Immature natural killer cell (primary cell): ENCODE measurements around the gene CPTP. TPM values are rescaled to one million over a fixed set of nuclear protein-coding genes. Genes with fewer than 3 reads are reported as not detected.
"Not testable (repeated sequence)": the region's sequence is repeated elsewhere in the genome, so short reads cannot be mapped to it uniquely, and the experiment has no call there.

Experiments
- DNase-seq, 3 donors: peaks; one replicate each; pipeline ENCODE4 v3.0.0; 2022; ENCODE audit warnings: mixed read lengths in 1 of 3
- H3K27ac Mint-ChIP-seq, 6 donors: one replicate each; pipeline ENCODE4 v1.8.0; 2020; ENCODE audit warnings: mixed read lengths in 6 of 6, mild to moderate bottlenecking in 5 of 6, inconsistent platforms in 4 of 6, moderate library complexity in 3 of 6
- H3K27me3 Mint-ChIP-seq, 3 donors: one replicate each; pipeline ENCODE4 v1.8.0; 2020 to 2021; ENCODE audit warnings: low read depth in 3 of 3, mild to moderate bottlenecking in 3 of 3, mixed read lengths in 3 of 3, moderate library complexity in 3 of 3, inconsistent platforms in 1 of 3
- H3K36me3 Mint-ChIP-seq, 3 donors: one replicate each; pipeline ENCODE4 v1.8.0; 2020; ENCODE audit warnings: mixed read lengths in 3 of 3, inconsistent platforms in 2 of 3, mild to moderate bottlenecking in 2 of 3
- H3K4me1 Mint-ChIP-seq, 2 donors: one replicate each; pipeline ENCODE4 v1.8.0; 2020; ENCODE audit warnings: inconsistent platforms in 2 of 2, mild to moderate bottlenecking in 2 of 2, mixed read lengths in 2 of 2, moderate library complexity in 1 of 2
- H3K4me3 Mint-ChIP-seq, 5 donors: one replicate each; pipeline ENCODE4 v1.8.0; 2020; ENCODE audit warnings: mild to moderate bottlenecking in 5 of 5, mixed read lengths in 5 of 5, inconsistent platforms in 3 of 5, moderate library complexity in 3 of 5
- H3K9me3 Mint-ChIP-seq, 6 donors: one replicate each; pipeline ENCODE4 v1.8.0; 2020; ENCODE audit warnings: mild to moderate bottlenecking in 6 of 6, mixed read lengths in 6 of 6, inconsistent platforms in 4 of 6, moderate library complexity in 3 of 6
- polyA plus RNA-seq, 3 donors: library from polyadenylated mRNA; unstranded; fragments of 300-500 nt; fragmentation: Illumina TruSeq; gene quantifications; one replicate each; pipeline ENCODE4 v1.2.3, GENCODE V29; 2021

CPTP gene
- polyA plus RNA-seq, 3 donors from 2014 or later = 9.2 to 23.7 (median 10.5) TPM

- Mint-ChIP-seq H3K9me3 (no peaks in the 10 kb centered on the region), H3K36me3 (peaks cover 0 to 4% (median 0%) of the 10 kb centered on the region in 3 donors), H3K27me3 (peaks cover 0 to 3% (median 0%) of the 10 kb centered on the region in 3 donors), H3K4me1 (peaks cover 2 to 6% of the 10 kb centered on the region in 2 donors), H3K27ac (peak overlapping the region in 1 of 6 donors; percentile 35), H3K4me3 (no peak overlapping the region)
- DNase-seq = no peak
Observed at GRCh38 chr1:1314678-1315335, 9.8 kb upstream of the CPTP start.

DNA sequence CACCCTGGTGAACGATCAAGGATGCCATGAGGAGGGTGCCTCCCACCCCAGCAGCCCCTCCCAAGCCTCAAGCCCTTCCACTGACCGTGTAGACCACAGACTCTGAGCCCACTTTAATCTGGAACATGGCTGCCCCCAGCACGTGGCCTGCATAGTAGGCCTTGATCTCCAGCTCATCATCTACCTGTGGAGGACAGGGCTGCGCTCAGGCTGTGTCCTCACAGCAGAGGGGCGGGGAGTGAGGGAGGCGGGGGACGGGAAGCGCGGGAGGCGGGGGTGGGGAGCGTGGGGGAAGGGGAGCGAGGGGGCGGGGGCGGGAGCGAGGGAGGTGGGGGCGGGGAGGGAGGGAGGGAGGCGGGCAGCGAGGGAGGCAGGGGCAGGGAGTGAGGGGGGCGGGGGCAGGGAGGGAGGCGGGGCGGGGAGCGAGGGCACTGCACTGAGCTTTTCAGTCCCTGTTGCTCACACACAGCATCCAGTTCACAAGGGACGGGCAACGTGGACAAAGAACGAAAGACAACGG, 9.1 kb upstream of the CPTP start:
- DNase-seq = no peak
- no peaks in the 10 kb centered on the region for H3K9me3 Mint-ChIP-seq
- H3K27me3 Mint-ChIP-seq = peaks cover 0 to under 1% (median 0%) of the 10 kb centered on the region in 3 donors
- H3K36me3 Mint-ChIP-seq = peaks cover 0 to 4% (median 0%) of the 10 kb centered on the region in 3 donors
- H3K27ac Mint-ChIP-seq = no peak overlapping the region
- peaks cover 4 to 7% of the 10 kb centered on the region in 2 donors for H3K4me1 Mint-ChIP-seq
- no peak overlapping the region for H3K4me3 Mint-ChIP-seq

GRCh38 chr1:1316199-1316598, 8.4 kb upstream of the CPTP start:
- not testable (repeated sequence) for H3K9me3 Mint-ChIP-seq, H3K4me1 Mint-ChIP-seq, H3K36me3 Mint-ChIP-seq, DNase-seq, H3K27me3 Mint-ChIP-seq, H3K4me3 Mint-ChIP-seq, H3K27ac Mint-ChIP-seq

GRCh38 chr1:1317420-1317819, 7.2 kb upstream of the CPTP start:
- Mint-ChIP-seq H3K36me3 (peaks cover 0 to 4% (median 0%) of the 10 kb centered on the region in 3 donors), H3K4me1 (peaks cover 11 to 12% of the 10 kb centered on the region in 2 donors), H3K27ac (no peak overlapping the region), H3K27me3 (no peaks in the 10 kb centered on the region), H3K9me3 (no peaks in the 10 kb centered on the region), H3K4me3 (no peak overlapping the region)
- no peak for DNase-seq

GRCh38 chr1:1318131-1318652, 6.4 kb upstream of the CPTP start:
- Mint-ChIP-seq H3K36me3 (peaks cover 0 to 4% (median 0%) of the 10 kb centered on the region in 3 donors), H3K27me3 (peaks cover 0 to 2% (median 0%) of the 10 kb centered on the region in 3 donors), H3K9me3 (no peaks in the 10 kb centered on the region), H3K4me1 (peaks cover 16 to 20% of the 10 kb centered on the region in 2 donors), H3K27ac (no peak overlapping the region), H3K4me3 (no peak overlapping the region)
- DNase-seq = no peak

DNA sequence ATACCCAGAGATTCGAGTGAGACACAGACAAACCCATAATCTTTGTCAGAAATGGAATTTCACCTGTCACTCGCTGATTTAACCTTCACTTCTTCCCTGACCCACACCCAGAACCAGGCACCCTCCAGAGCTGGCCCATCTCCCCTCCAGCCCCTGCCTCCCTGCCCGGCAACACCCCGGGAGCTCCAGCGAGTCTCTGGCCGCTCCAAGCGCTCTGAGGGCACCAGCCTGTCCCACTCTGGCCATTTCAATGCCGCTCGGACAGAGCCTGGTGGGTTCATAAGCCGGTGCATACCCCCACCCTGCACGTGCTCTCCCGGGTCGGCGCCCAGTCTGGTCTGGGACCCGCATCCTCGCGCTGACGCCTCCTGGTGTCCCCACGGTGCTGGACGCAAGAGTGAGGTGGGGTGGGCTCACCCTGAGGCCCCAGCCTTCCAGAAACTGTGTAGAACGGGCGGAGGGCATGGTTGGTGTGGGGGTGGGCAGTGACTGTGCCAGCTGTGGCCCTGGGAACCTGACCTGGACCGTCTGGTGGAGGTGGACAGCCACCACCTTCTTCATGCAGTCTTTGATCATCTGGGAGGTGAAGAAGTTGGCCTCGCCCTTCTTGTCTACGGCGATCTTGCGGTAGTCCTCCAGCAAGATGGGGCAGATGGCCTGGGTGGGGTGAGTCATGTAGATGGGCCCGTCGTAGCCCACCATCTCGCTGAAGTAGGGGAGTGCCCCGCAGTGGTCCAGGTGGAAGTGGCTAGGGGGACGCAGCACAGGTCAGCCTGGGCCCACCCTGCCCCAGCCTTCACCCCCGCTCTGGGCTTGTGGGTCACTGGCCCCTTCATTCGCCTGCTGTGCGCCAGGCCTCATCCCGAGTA, 5.6 kb upstream of the CPTP start:
- Mint-ChIP-seq H3K4me3 (peak overlapping the region in 1 of 5 donors; percentile 21), H3K9me3 (no peaks in the 10 kb centered on the region), H3K36me3 (peaks cover 0 to 4% (median 0%) of the 10 kb centered on the region in 3 donors), H3K4me1 (peaks cover 21 to 27% of the 10 kb centered on the region in 2 donors), H3K27ac (peak overlapping the region in 1 of 6 donors; percentile 34), H3K27me3 (peaks cover 0 to 2% (median 2%) of the 10 kb centered on the region in 3 donors)
- DNase-seq = no peak

GRCh38 chr1:1319646-1319941, 5.0 kb upstream of the CPTP start:
- H3K27me3 Mint-ChIP-seq = peaks cover 1 to 4% (median 2%) of the 10 kb centered on the region in 3 donors
- H3K36me3 Mint-ChIP-seq = peaks cover 0 to 4% (median 0%) of the 10 kb centered on the region in 3 donors
- H3K4me1 Mint-ChIP-seq = peaks cover 21 to 27% of the 10 kb centered on the region in 2 donors
- DNase-seq = no peak
- H3K4me3 Mint-ChIP-seq = peak overlapping the region in 1 of 5 donors; percentile 21
- H3K27ac Mint-ChIP-seq = peak overlapping the region in 1 of 6 donors; percentile 34
- no peaks in the 10 kb centered on the region for H3K9me3 Mint-ChIP-seq

DNA sequence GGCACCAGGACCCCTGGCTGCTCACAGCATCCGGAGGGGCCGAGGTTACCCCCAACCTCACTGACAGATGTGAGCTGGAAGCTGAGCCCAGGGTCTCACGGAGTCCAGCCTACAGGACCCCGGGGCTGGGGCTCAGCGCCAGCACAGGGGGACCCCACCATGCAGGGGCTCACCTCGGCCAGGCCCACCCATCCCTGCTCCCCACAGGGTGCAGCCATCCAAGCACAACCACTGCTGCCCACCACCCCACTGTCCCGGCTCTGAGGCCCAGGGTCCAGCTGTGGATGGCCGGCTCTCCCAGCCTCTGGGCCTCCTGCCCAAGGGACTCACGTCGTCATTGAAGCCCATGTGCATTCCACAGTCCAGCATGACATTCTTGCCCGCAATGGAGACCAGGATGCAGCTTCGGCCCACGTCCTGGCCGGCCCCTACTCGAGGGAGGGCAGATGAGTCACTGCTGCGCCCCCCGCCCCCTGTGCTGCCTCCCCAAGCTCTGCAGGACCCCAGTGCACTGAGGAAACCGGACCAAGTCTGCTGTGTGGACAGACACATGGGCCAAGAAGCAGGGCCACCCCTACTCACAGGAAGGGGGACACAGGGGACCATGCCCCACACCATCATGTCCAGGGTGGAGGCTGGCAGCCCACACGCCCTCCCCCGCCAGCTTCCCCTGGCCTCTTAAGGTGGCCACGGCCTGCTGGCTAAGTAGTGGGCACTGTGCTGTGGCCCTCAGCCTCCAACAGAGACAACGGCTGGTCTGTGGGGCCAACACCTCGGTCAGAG, 3.7 kb upstream of the CPTP start:
- no peak overlapping the region for H3K27ac Mint-ChIP-seq
- peak overlapping the region in 1 of 5 donors; percentile 9 for H3K4me3 Mint-ChIP-seq
- peaks cover 26 to 27% of the 10 kb centered on the region in 2 donors for H3K4me1 Mint-ChIP-seq
- peaks cover 0 to 4% (median 0%) of the 10 kb centered on the region in 3 donors for H3K36me3 Mint-ChIP-seq
- H3K27me3 Mint-ChIP-seq = peaks cover 1 to 4% (median 2%) of the 10 kb centered on the region in 3 donors
- no peaks in the 10 kb centered on the region for H3K9me3 Mint-ChIP-seq
- DNase-seq = no peak

DNA sequence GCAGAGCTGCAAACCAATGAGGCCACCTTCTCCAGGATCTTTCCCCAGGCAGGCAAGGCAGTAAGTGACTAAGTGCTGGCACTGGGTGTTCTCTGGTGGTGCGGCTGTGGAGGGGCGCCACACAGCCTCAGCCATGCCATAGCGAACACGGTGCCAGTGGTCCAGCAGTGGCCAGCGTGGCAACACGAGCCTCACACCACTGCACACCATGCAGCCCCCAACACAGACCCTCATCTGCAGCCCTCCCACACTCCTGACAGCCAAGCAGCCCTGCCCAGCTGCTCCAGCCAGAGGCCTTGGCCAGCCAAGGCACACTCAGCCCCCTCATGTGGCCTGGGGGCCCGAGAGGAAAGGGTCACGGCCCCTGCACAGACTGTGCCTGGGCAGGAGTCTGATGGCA, 3.1 kb upstream of the CPTP start:
- peak overlapping the region in 1 of 5 donors; percentile 9 for H3K4me3 Mint-ChIP-seq
- peaks cover 27 to 31% of the 10 kb centered on the region in 2 donors for H3K4me1 Mint-ChIP-seq
- peaks cover 1 to 4% (median 2%) of the 10 kb centered on the region in 3 donors for H3K27me3 Mint-ChIP-seq
- DNase-seq = no peak
- no peaks in the 10 kb centered on the region for H3K9me3 Mint-ChIP-seq
- peaks cover 0 to 4% (median 0%) of the 10 kb centered on the region in 3 donors for H3K36me3 Mint-ChIP-seq
- H3K27ac Mint-ChIP-seq = no peak overlapping the region

- no peaks in the 10 kb centered on the region for H3K9me3 Mint-ChIP-seq
- DNase-seq = no peak
- peak overlapping the region; percentile 42 to 85 (median 72) for H3K4me3 Mint-ChIP-seq
- peaks cover 27 to 31% of the 10 kb centered on the region in 2 donors for H3K4me1 Mint-ChIP-seq
- peak overlapping the region in 4 of 6 donors; percentile 50 to 78 (median 56) for H3K27ac Mint-ChIP-seq
- H3K36me3 Mint-ChIP-seq = peaks cover 0 to under 1% (median 0%) of the 10 kb centered on the region in 3 donors
- H3K27me3 Mint-ChIP-seq = peaks cover 1 to 4% (median 2%) of the 10 kb centered on the region in 3 donors
Observed at GRCh38 chr1:1322418-1322817, 2.2 kb upstream of the CPTP start.

DNA sequence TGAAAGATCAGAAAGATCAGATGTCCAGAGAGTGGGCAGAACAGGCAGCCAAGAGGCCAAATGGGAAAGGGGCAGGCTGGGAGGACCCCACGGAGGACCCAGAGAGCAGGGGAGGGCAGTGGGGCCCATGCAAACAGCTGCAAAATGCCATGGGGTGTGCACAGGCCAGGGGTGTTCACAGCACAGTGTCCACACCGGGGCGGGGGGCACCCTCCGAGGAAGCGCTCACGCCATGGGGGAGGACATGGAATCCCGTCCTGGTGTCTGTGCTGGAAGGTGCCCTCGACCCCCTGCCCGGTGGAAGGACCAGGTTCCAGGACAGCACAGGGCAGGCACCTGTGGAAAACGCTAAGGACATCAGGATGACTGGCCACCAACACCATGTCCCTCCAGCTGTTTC, 1.6 kb upstream of the CPTP start:
- no peaks in the 10 kb centered on the region for H3K9me3 Mint-ChIP-seq
- H3K4me1 Mint-ChIP-seq = peaks cover 27 to 31% of the 10 kb centered on the region in 2 donors
- H3K36me3 Mint-ChIP-seq = no peaks in the 10 kb centered on the region
- H3K27me3 Mint-ChIP-seq = peaks cover 1 to 4% (median 2%) of the 10 kb centered on the region in 3 donors
- H3K4me3 Mint-ChIP-seq = peak overlapping the region; percentile 85 to 97 (median 92)
- no peak for DNase-seq
- peak overlapping the region in 4 of 6 donors; percentile 78 to 92 (median 82) for H3K27ac Mint-ChIP-seq

DNA sequence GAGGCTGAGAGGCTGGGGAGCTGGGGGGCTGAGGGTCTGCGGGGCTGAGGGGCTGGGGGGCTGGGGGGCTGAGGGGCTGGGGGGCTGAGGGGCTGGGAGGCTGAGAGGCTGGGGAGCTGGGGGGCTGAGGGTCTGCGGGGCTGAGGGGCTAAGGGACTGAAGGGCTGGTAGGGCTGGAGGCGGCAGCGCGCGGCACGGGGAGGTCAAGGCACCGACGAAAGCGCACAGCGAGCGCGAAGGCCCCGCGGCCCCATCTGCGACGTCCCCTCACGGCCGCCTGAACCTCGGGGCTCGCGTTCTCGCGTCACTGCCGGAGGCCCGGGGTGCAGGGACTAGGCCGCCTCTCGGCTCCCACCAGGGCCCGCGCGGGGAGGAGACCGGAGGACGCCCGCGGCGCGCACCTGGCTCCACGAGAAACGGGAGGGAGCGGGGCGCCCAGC, 498 bp upstream of the CPTP start:
- DNase-seq = no peak
- H3K27ac Mint-ChIP-seq = peak overlapping the region in 2 of 6 donors; percentile 78 to 87
- peaks cover 1 to 4% (median 2%) of the 10 kb centered on the region in 3 donors for H3K27me3 Mint-ChIP-seq
- H3K4me3 Mint-ChIP-seq = peak overlapping the region; percentile 13 to 87 (median 78)
- H3K4me1 Mint-ChIP-seq = peaks cover 27 to 31% of the 10 kb centered on the region in 2 donors
- H3K9me3 Mint-ChIP-seq = no peaks in the 10 kb centered on the region
- no peaks in the 10 kb centered on the region for H3K36me3 Mint-ChIP-seq
